ENCODE data around the gene NPR1.

- TF ChIP-seq CTCF (conservative IDR thresholded peaks at IDR 0.05) (no peak), ZFX (IDR thresholded peaks at IDR 0.05) (no peak)
Measured at GRCh38 chr1:153687346-153688125, 9.0 kb downstream of the NPR1 start.

Measured in C4-2B (cell line).